GM23338 (cell line): ENCODE data around the gene RALGPS1. TPM values are rescaled to one million over a fixed set of nuclear protein-coding genes. Genes with fewer than 3 reads are reported as not detected.

Experiments used
- ATAC-seq: fragments of 200-7000 bp; cut with Tn5 transposase; 3 replicates; pipeline ENCODE4 v1.9.1; 2020
- DNase-seq: peaks from one replicate; pipeline ENCODE4 v3.0.0-alpha.2; 2015; ENCODE audit warnings: low spot score
- H2AFZ ChIP-seq: fragments of 200-600 bp; sonication (generic); 2 replicates; pipeline ENCODE4 v1.8.0; 2016; ENCODE audit warnings: antibody characterized with exemption, mild to moderate bottlenecking, moderate library complexity
- H3F3A ChIP-seq: fragments of 200-600 bp; sonication (generic); replicated peaks from 2 replicates; pipeline ENCODE4 v1.8.0; 2017; ENCODE audit warnings: antibody characterized with exemption, mixed run types, low read depth
- H3K27ac ChIP-seq: fragments of 200-600 bp; sonication (generic); 2 replicates; pipeline ENCODE4 v1.6.1; 2016; ENCODE audit warnings: low read depth
- H3K27me3 ChIP-seq: fragments of 200-600 bp; sonication (generic); 2 replicates; pipeline ENCODE4 v1.8.0; 2016; ENCODE audit warnings: mild to moderate bottlenecking, mixed run types, moderate library complexity; ENCODE audit not compliant: insufficient read depth
- H3K36me3 ChIP-seq: fragments of 200-600 bp; sonication (generic); 2 replicates; pipeline ENCODE4 v1.8.0; 2016; ENCODE audit warnings: mild to moderate bottlenecking; ENCODE audit not compliant: insufficient read depth
- H3K4me1 ChIP-seq: fragments of 200-600 bp; sonication (generic); 2 replicates; pipeline ENCODE4 v1.8.0; 2016; ENCODE audit warnings: mild to moderate bottlenecking, moderate library complexity; ENCODE audit not compliant: insufficient read depth
- H3K4me2 ChIP-seq: fragments of 200-600 bp; sonication (generic); 2 replicates; pipeline ENCODE4 v1.7.1; 2017; ENCODE audit warnings: mixed run types
- H3K4me3 ChIP-seq: fragments of 200-600 bp; sonication (generic); 2 replicates; pipeline ENCODE4 v1.6.1; 2016; ENCODE audit warnings: mixed run types
- H3K79me2 ChIP-seq: fragments of 200-600 bp; sonication (generic); replicated peaks from 2 replicates; pipeline ENCODE4 v1.8.0; 2017; ENCODE audit warnings: mild to moderate bottlenecking; ENCODE audit not compliant: insufficient read depth
- H3K9me2 ChIP-seq: fragments of 200-600 bp; sonication (generic); 2 replicates; pipeline ENCODE4 v1.8.0; 2017; ENCODE audit not compliant: insufficient read depth
- H4K20me1 ChIP-seq: fragments of 200-600 bp; sonication (generic); replicated peaks from 2 replicates; pipeline ENCODE4 v1.8.0; 2017; ENCODE audit warnings: mild to moderate bottlenecking; ENCODE audit not compliant: insufficient read depth
- H3K27ac Mint-ChIP-seq: 2 replicates; pipeline ENCODE4 v1.8.0; 2020; ENCODE audit warnings: inconsistent platforms, mild to moderate bottlenecking, moderate library complexity, mixed read lengths
- H3K27me3 Mint-ChIP-seq: 3 replicates; pipeline ENCODE4 v1.8.0; 2022; ENCODE audit warnings: low read depth, mild to moderate bottlenecking, moderate library complexity, mixed read lengths, inconsistent platforms; ENCODE audit not compliant: insufficient read depth, poor library complexity
- H3K36me3 Mint-ChIP-seq: 3 replicates; pipeline ENCODE4 v1.8.0; 2021; ENCODE audit warnings: low read depth, mild to moderate bottlenecking, inconsistent platforms, moderate library complexity, mixed read lengths
- H3K4me1 Mint-ChIP-seq: 3 replicates; pipeline ENCODE4 v1.8.0; 2020; ENCODE audit warnings: mild to moderate bottlenecking, inconsistent platforms, mixed read lengths
- H3K4me3 Mint-ChIP-seq: 3 replicates; pipeline ENCODE4 v1.8.0; 2021; ENCODE audit warnings: moderate library complexity, mild to moderate bottlenecking, inconsistent platforms, mixed read lengths
- H3K9me3 Mint-ChIP-seq: 3 replicates; pipeline ENCODE4 v1.8.0; 2020; ENCODE audit warnings: moderate library complexity, mild to moderate bottlenecking, inconsistent platforms, mixed read lengths
- CREB1 ChIP-seq: fragments of 250-450 bp; sonication (Bioruptor Pico); IDR thresholded peaks from 2 replicates; pipeline ENCODE4 v1.5.0; 2020; ENCODE audit warnings: low read depth, mild to moderate bottlenecking, moderate library complexity
- EZH2 ChIP-seq: fragments of 200-600 bp; sonication (generic); IDR thresholded peaks from one replicate; pipeline ENCODE4 v1.8.0; 2017; ENCODE audit warnings: antibody characterized with exemption, mild to moderate bottlenecking, low read depth; ENCODE audit not compliant: unreplicated experiment
- EZH2phosphoT487 ChIP-seq: fragments of 200-600 bp; sonication (generic); IDR thresholded peaks from one replicate; pipeline ENCODE4 v1.8.1; 2018; ENCODE audit warnings: antibody characterized with exemption; ENCODE audit not compliant: unreplicated experiment
- JUNB ChIP-seq: IDR thresholded peaks from one replicate; pipeline ENCODE4 v1.6.1; 2016; ENCODE audit warnings: antibody characterized with exemption; ENCODE audit not compliant: unreplicated experiment
- NANOG ChIP-seq: IDR thresholded peaks from 2 replicates; pipeline ENCODE4 v1.6.1; 2016; ENCODE audit warnings: antibody characterized with exemption, borderline replicate concordance
- POLR2AphosphoS5 ChIP-seq: IDR thresholded peaks from 2 replicates; pipeline ENCODE4 v1.6.1; 2016; ENCODE audit warnings: antibody characterized with exemption, low read depth
- REST ChIP-seq: IDR thresholded peaks from one replicate; pipeline ENCODE4 v1.6.1; 2018; ENCODE audit warnings: antibody characterized with exemption; ENCODE audit not compliant: unreplicated experiment
- STAT1 ChIP-seq: IDR thresholded peaks from one replicate; pipeline ENCODE4 v1.6.1; 2016; ENCODE audit warnings: antibody characterized with exemption; ENCODE audit not compliant: unreplicated experiment
- ZNF114 ChIP-seq: fragments of 250-450 bp; sonication (Bioruptor Pico); IDR thresholded peaks from 2 replicates; pipeline ENCODE4 v1.5.0; 2020; ENCODE audit warnings: mild to moderate bottlenecking, moderate library complexity
- ZNF331 ChIP-seq: fragments of 250-450 bp; sonication (Bioruptor Pico); IDR thresholded peaks from 2 replicates; pipeline ENCODE4 v1.5.0; 2020; ENCODE audit warnings: low read depth, mild to moderate bottlenecking, moderate library complexity
- polyA plus RNA-seq: library from polyadenylated mRNA; unstranded; fragments of >200 nt; fragmentation: Nextera tagmentation; extraction: Ambion mirVana; gene quantifications from 2 replicates; pipeline ENCODE4 v1.2.1, GENCODE V29; 2016
- total RNA-seq: library from RNA; depleted of rRNA; stranded (reverse); fragments of >200 nt; shearing (Covaris generic); gene quantifications from 2 replicates; pipeline ENCODE4 v1.2.3, GENCODE V29; 2014
- TF ChIP-seq, protein P1 (sequence below): fragments of 250-450 bp; sonication (Bioruptor Pico); IDR thresholded peaks from 2 replicates; pipeline ENCODE4 v1.5.0; 2020; ENCODE audit warnings: mild to moderate bottlenecking, moderate library complexity
- TF ChIP-seq, protein P2 (sequence below): IDR thresholded peaks from 2 replicates; pipeline ENCODE4 v1.6.1; 2016; ENCODE audit warnings: antibody characterized with exemption
- TF ChIP-seq, protein P3 (sequence below), 2 experiments: fragments of 200-600 bp in 1 of 2; sonication (generic) in 1 of 2; conservative IDR thresholded peaks; 2 replicates each; pipeline versions ENCODE4 v1.5.1 to v1.6.1; 2016 to 2017; ENCODE audit warnings: antibody characterized with exemption in 2 of 2, low read depth in 2 of 2, mild to moderate bottlenecking in 2 of 2, moderate library complexity in 1 of 2

Gene RALGPS1
- total and polyA plus RNA-seq, 2 experiments from 2014 or later, result 18.2 to 57.1 TPM

DNA sequence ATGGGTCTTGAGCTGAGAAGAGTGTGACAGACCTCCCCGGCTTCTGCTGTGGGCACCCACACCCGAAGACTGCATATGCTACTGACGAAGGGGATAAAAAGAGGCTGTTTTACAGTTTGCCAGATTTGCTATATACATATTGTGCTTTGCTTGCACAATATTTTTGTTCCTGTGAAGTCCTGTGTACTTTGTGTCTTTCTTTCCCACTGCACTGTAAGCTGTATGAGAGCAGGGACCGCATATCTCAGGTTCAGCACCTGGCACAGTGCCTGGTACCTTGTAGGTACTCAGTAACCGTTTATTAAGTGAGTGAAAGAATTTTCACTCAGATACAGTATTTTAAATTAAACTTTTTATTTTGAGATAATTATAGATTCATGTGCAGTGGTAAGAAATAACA, 341.7 kb downstream of the RALGPS1 start:
- TF ChIP-seq, protein P1, sequence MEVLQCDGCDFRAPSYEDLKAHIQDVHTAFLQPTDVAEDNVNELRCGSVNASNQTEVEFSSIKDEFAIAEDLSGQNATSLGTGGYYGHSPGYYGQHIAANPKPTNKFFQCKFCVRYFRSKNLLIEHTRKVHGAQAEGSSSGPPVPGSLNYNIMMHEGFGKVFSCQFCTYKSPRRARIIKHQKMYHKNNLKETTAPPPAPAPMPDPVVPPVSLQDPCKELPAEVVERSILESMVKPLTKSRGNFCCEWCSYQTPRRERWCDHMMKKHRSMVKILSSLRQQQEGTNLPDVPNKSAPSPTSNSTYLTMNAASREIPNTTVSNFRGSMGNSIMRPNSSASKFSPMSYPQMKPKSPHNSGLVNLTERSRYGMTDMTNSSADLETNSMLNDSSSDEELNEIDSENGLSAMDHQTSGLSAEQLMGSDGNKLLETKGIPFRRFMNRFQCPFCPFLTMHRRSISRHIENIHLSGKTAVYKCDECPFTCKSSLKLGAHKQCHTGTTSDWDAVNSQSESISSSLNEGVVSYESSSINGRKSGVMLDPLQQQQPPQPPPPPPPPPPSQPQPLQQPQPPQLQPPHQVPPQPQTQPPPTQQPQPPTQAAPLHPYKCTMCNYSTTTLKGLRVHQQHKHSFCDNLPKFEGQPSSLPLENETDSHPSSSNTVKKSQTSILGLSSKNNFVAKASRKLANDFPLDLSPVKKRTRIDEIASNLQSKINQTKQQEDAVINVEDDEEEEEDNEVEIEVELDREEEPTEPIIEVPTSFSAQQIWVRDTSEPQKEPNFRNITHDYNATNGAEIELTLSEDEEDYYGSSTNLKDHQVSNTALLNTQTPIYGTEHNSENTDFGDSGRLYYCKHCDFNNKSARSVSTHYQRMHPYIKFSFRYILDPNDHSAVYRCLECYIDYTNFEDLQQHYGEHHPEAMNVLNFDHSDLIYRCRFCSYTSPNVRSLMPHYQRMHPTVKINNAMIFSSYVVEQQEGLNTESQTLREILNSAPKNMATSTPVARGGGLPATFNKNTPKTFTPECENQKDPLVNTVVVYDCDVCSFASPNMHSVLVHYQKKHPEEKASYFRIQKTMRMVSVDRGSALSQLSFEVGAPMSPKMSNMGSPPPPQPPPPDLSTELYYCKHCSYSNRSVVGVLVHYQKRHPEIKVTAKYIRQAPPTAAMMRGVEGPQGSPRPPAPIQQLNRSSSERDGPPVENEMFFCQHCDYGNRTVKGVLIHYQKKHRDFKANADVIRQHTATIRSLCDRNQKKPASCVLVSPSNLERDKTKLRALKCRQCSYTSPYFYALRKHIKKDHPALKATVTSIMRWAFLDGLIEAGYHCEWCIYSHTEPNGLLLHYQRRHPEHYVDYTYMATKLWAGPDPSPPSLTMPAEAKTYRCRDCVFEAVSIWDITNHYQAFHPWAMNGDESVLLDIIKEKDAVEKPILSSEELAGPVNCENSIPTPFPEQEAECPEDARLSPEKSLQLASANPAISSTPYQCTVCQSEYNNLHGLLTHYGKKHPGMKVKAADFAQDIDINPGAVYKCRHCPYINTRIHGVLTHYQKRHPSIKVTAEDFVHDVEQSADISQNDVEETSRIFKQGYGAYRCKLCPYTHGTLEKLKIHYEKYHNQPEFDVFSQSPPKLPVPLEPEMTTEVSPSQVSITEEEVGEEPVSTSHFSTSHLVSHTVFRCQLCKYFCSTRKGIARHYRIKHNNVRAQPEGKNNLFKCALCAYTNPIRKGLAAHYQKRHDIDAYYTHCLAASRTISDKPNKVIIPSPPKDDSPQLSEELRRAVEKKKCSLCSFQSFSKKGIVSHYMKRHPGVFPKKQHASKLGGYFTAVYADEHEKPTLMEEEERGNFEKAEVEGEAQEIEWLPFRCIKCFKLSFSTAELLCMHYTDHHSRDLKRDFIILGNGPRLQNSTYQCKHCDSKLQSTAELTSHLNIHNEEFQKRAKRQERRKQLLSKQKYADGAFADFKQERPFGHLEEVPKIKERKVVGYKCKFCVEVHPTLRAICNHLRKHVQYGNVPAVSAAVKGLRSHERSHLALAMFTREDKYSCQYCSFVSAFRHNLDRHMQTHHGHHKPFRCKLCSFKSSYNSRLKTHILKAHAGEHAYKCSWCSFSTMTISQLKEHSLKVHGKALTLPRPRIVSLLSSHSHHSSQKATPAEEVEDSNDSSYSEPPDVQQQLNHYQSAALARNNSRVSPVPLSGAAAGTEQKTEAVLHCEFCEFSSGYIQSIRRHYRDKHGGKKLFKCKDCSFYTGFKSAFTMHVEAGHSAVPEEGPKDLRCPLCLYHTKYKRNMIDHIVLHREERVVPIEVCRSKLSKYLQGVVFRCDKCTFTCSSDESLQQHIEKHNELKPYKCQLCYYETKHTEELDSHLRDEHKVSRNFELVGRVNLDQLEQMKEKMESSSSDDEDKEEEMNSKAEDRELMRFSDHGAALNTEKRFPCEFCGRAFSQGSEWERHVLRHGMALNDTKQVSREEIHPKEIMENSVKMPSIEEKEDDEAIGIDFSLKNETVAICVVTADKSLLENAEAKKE, result no peak
- TF ChIP-seq, protein P2, sequence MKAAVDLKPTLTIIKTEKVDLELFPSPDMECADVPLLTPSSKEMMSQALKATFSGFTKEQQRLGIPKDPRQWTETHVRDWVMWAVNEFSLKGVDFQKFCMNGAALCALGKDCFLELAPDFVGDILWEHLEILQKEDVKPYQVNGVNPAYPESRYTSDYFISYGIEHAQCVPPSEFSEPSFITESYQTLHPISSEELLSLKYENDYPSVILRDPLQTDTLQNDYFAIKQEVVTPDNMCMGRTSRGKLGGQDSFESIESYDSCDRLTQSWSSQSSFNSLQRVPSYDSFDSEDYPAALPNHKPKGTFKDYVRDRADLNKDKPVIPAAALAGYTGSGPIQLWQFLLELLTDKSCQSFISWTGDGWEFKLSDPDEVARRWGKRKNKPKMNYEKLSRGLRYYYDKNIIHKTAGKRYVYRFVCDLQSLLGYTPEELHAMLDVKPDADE, result no peak
- no peak for TF ChIP-seq ZNF114 (CRISPR knock-in tag)
- no peak for TF ChIP-seq REST
- no peak for TF ChIP-seq STAT1
- no peak for TF ChIP-seq POLR2AphosphoS5
- TF ChIP-seq NANOG, result no peak
- no peak for TF ChIP-seq JUNB
- TF ChIP-seq, protein P3, sequence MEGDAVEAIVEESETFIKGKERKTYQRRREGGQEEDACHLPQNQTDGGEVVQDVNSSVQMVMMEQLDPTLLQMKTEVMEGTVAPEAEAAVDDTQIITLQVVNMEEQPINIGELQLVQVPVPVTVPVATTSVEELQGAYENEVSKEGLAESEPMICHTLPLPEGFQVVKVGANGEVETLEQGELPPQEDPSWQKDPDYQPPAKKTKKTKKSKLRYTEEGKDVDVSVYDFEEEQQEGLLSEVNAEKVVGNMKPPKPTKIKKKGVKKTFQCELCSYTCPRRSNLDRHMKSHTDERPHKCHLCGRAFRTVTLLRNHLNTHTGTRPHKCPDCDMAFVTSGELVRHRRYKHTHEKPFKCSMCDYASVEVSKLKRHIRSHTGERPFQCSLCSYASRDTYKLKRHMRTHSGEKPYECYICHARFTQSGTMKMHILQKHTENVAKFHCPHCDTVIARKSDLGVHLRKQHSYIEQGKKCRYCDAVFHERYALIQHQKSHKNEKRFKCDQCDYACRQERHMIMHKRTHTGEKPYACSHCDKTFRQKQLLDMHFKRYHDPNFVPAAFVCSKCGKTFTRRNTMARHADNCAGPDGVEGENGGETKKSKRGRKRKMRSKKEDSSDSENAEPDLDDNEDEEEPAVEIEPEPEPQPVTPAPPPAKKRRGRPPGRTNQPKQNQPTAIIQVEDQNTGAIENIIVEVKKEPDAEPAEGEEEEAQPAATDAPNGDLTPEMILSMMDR (conservative IDR thresholded peaks at IDR 0.05; ENCODE audit: low read depth in 2 of 2), result no peak
- no peak for TF ChIP-seq CREB1 (CRISPR knock-in tag)
- TF ChIP-seq ZNF331 (CRISPR knock-in tag), result no peak
- no peak for TF ChIP-seq EZH2
- TF ChIP-seq EZH2phosphoT487, result no peak
- H3K27me3 ChIP-seq, result no peaks in the 10 kb centered on the region
- peaks cover 40% of the 10 kb centered on the region for H3K4me1 ChIP-seq
- H3K4me2 ChIP-seq, result 0 out of 2 replicates have a peak overlapping the region, but pooled peaks have one; percentile 58
- Mint-ChIP-seq H3K4me3 (no peak overlapping the region), H3K9me3 (no peaks in the 10 kb centered on the region; the same call in 2 of the 3 replicates), H3K27me3 (peaks cover 2% of the 10 kb centered on the region), H3K4me1 (peaks cover 44% of the 10 kb centered on the region), H3K36me3 (peaks cover 19% of the 10 kb centered on the region; the same call in 2 of the 3 replicates), H3K27ac (no peak overlapping the region)
- H2AFZ ChIP-seq, result no peak overlapping the region
- H3F3A ChIP-seq, result no peaks in the 10 kb centered on the region
- no peak overlapping the region for H3K4me3 ChIP-seq
- H3K36me3 ChIP-seq, result 0 out of 2 replicates have a peak, but pooled peaks cover 3% of the 10 kb centered on the region
- no peak for ATAC-seq
- H3K27ac ChIP-seq, result no peak overlapping the region
- no peak for DNase-seq
- H4K20me1 ChIP-seq, result no peaks in the 10 kb centered on the region
- H3K79me2 ChIP-seq, result no peaks in the 10 kb centered on the region
- H3K9me2 ChIP-seq, result no peaks in the 10 kb centered on the region
